Keratinocyte (primary cell): ENCODE results near the gene SERPINB5. TPM values are rescaled to one million over a fixed set of nuclear protein-coding genes. Genes with fewer than 3 reads are reported as not detected.
A peak's percentile ranks its signal among the peaks of the same experiment; 100 is the strongest.

Source experiments
- DNase-seq: peaks from one replicate; pipeline ENCODE4 v3.0.0-alpha.2; 2011; ENCODE audit warnings: low read depth, missing footprints, low spot score
- FAIRE-seq: peaks from 2 replicates; lab custom pipeline; 2011; peaks lifted over from hg19 to GRCh38; lab: Jason Lieb, UNC
- H2AFZ ChIP-seq: 2 replicates; pipeline ENCODE4 v1.6.0; 2012; ENCODE audit warnings: low read length, control low read depth, inconsistent platforms; ENCODE audit not compliant: control insufficient read depth
- H3K27ac ChIP-seq: 2 replicates; pipeline ENCODE4 v1.5.1; 2011; ENCODE audit warnings: low read length; ENCODE audit not compliant: control insufficient read depth, insufficient read depth
- H3K27me3 ChIP-seq: 3 replicates; pipeline ENCODE4 v1.6.0; 2011; ENCODE audit warnings: low read length; ENCODE audit not compliant: control insufficient read depth, insufficient read depth; ENCODE audit errors: extremely low read depth
- H3K36me3 ChIP-seq, 2 experiments: 2 replicates in 1 of 2; 3 replicates in 1 of 2; pipeline ENCODE4 v1.5.1; 2011; ENCODE audit warnings: low read length in 2 of 2, mild to moderate bottlenecking in 1 of 2; ENCODE audit not compliant: control insufficient read depth in 2 of 2, insufficient read depth in 2 of 2; ENCODE audit errors: extremely low read depth in 1 of 2
- H3K4me1 ChIP-seq: 3 replicates; pipeline ENCODE4 v1.5.1; 2011; ENCODE audit warnings: low read length; ENCODE audit not compliant: control insufficient read depth, insufficient read depth; ENCODE audit errors: extremely low read depth
- H3K4me2 ChIP-seq: 3 replicates; pipeline ENCODE4 v1.6.0; 2011; ENCODE audit warnings: low read depth, low read length; ENCODE audit not compliant: control insufficient read depth, insufficient read depth; ENCODE audit errors: extremely low read depth
- H3K4me3 ChIP-seq, 3 experiments: fragments of 200-600 bp in 1 of 3; sonication (generic) in 1 of 3; 2 replicates in 2 of 3; 3 replicates in 1 of 3; pipeline ENCODE4 v1.5.1; 2011 to 2016; ENCODE audit warnings: low read length in 3 of 3, mild to moderate bottlenecking in 3 of 3, control low read depth in 2 of 3, inconsistent platforms in 1 of 3, low read depth in 1 of 3, mixed read lengths in 1 of 3, mixed run types in 1 of 3, moderate library complexity in 1 of 3; ENCODE audit not compliant: control insufficient read depth in 2 of 3, insufficient read depth in 2 of 3; ENCODE audit errors: extremely low read depth in 1 of 3
- H3K79me2 ChIP-seq: 2 replicates; pipeline ENCODE4 v1.6.0; 2012; ENCODE audit warnings: low read length; ENCODE audit not compliant: control insufficient read depth, insufficient read depth
- H3K9ac ChIP-seq: 3 replicates; pipeline ENCODE4 v1.6.0; 2011; ENCODE audit warnings: low read length; ENCODE audit not compliant: control insufficient read depth, insufficient read depth; ENCODE audit errors: extremely low read depth
- H3K9me1 ChIP-seq: 3 replicates; pipeline ENCODE4 v1.6.0; 2011; ENCODE audit warnings: low read length; ENCODE audit not compliant: control insufficient read depth, insufficient read depth; ENCODE audit errors: extremely low read depth
- H3K9me3 ChIP-seq: 2 replicates; pipeline ENCODE4 v1.5.1; 2012; ENCODE audit warnings: low read depth, low read length; ENCODE audit not compliant: control insufficient read depth
- H4K20me1 ChIP-seq: 3 replicates; pipeline ENCODE4 v1.6.0; 2011; ENCODE audit warnings: low read length; ENCODE audit not compliant: control insufficient read depth, insufficient read depth; ENCODE audit errors: extremely low read depth
- CTCF ChIP-seq, 3 experiments: IDR thresholded peaks in 1 of 3; conservative IDR thresholded peaks in 1 of 3; optimal IDR thresholded peaks in 1 of 3; 2 replicates in 2 of 3; 3 replicates in 1 of 3; pipeline versions ENCODE3 to v1.5.1; 2011; ENCODE audit warnings: low read length in 3 of 3, mild to moderate bottlenecking in 3 of 3, moderate library complexity in 2 of 3, control low read depth in 1 of 3, inconsistent platforms in 1 of 3; ENCODE audit not compliant: insufficient read depth in 2 of 3; ENCODE audit errors: extremely low read depth in 1 of 3
- EZH2 ChIP-seq: IDR thresholded peaks from one replicate; pipeline ENCODE4 v1.6.1; 2012; ENCODE audit warnings: inconsistent platforms, mild to moderate bottlenecking, low read length, moderate library complexity
- dilution Hi-C: fragments of 300-500 bp; cut with MboI; formaldehyde crosslinking; loops from one replicate; pipeline ENCODE4 v1.7.0; 2020; ENCODE audit warnings: low sequenced_read_pairs; ENCODE audit not compliant: extremely low pct_ligation_motif_present
- polyA plus RNA-seq, 5 experiments: library from polyadenylated mRNA; depleted of rRNA in 3 of 5; stranded (reverse) in 3 of 5; stranded (forward) in 1 of 5; unstranded in 1 of 5; fragments of >200 nt; gene quantifications; 1 replicate in 1 of 5; 2 replicates in 3 of 5; 3 replicates in 1 of 5; pipeline versions ENCODE4 v1.2.1 to v1.2.3, GENCODE V29; 2011 to 2012; ENCODE audit warnings: missing spikeins in 2 of 5, low read depth in 1 of 5, low replicate concordance in 1 of 5

SERPINB5 gene
- polyA plus RNA-seq, 1 donor (not counting 4 experiments of a cell fraction or from before 2014, with no cell fraction given) = 833 TPM

- TF ChIP-seq EZH2 = no peak
- peak; percentile 71 to 80 (median 78) for TF ChIP-seq CTCF (optimal IDR thresholded peaks at IDR 0.05 in 1 of 3, IDR thresholded peaks at IDR 0.05 in 1 of 3, conservative IDR thresholded peaks at IDR 0.05 in 1 of 3; ENCODE audit: extremely low read depth in 1 of 3, insufficient read depth in 2 of 3, low read length in 3 of 3)
- no peak overlapping the region for H2AFZ ChIP-seq
- DNase-seq (no peak), FAIRE-seq (peak; percentile 93)
- peaks cover 3% of the 10 kb centered on the region for H3K4me1 ChIP-seq
- no peak overlapping the region for H3K4me3 ChIP-seq
- peak overlapping the region; percentile 20 for H3K4me2 ChIP-seq
- dilution Hi-C loops = no loop called here
- H3K9me3 ChIP-seq = no peaks in the 10 kb centered on the region
- no peaks in the 10 kb centered on the region for H4K20me1 ChIP-seq
- no peaks in the 10 kb centered on the region for H3K27me3 ChIP-seq
- H3K36me3 ChIP-seq = no peaks in the 10 kb centered on the region
- no peaks in the 10 kb centered on the region for H3K79me2 ChIP-seq
- no peaks in the 10 kb centered on the region for H3K9me1 ChIP-seq
- no peak overlapping the region for H3K27ac ChIP-seq
- H3K9ac ChIP-seq = no peak overlapping the region
Measured at GRCh38 chr18:63511285-63511684, 34.5 kb downstream of the SERPINB5 start.

- H2AFZ ChIP-seq = no peak overlapping the region
- dilution Hi-C loops = no loop called here
- FAIRE-seq (no peak), DNase-seq (no peak)
- H3K27me3 ChIP-seq = no peaks in the 10 kb centered on the region
- no peak overlapping the region for H3K4me3 ChIP-seq
- no peaks in the 10 kb centered on the region for H3K79me2 ChIP-seq
- H3K9me1 ChIP-seq = no peaks in the 10 kb centered on the region
- no peak overlapping the region for H3K9ac ChIP-seq
- TF ChIP-seq CTCF (optimal IDR thresholded peaks at IDR 0.05 in 1 of 3, IDR thresholded peaks at IDR 0.05 in 1 of 3, conservative IDR thresholded peaks at IDR 0.05 in 1 of 3; ENCODE audit: extremely low read depth in 1 of 3, insufficient read depth in 2 of 3, low read length in 3 of 3) (no peak), EZH2 (no peak)
- no peak overlapping the region for H3K4me2 ChIP-seq
- no peaks in the 10 kb centered on the region for H3K36me3 ChIP-seq
- no peaks in the 10 kb centered on the region for H3K9me3 ChIP-seq
- no peak overlapping the region for H3K27ac ChIP-seq
- H3K4me1 ChIP-seq = no peaks in the 10 kb centered on the region
- no peaks in the 10 kb centered on the region for H4K20me1 ChIP-seq
Measured at GRCh38 chr18:63514326-63514725, 37.6 kb downstream of the SERPINB5 start.
